GM23338 (cell line): Measurements from ENCODE around the gene USP30. TPM values are rescaled to one million over a fixed set of nuclear protein-coding genes. Genes with fewer than 3 reads are reported as not detected.

Experiments used
- ATAC-seq: fragments of 200-7000 bp; cut with Tn5 transposase; 3 replicates; pipeline ENCODE4 v1.9.1; 2020
- DNase-seq: peaks from one replicate; pipeline ENCODE4 v3.0.0-alpha.2; 2015; ENCODE audit warnings: low spot score
- H2AFZ ChIP-seq: fragments of 200-600 bp; sonication (generic); 2 replicates; pipeline ENCODE4 v1.8.0; 2016; ENCODE audit warnings: antibody characterized with exemption, mild to moderate bottlenecking, moderate library complexity
- H3F3A ChIP-seq: fragments of 200-600 bp; sonication (generic); replicated peaks from 2 replicates; pipeline ENCODE4 v1.8.0; 2017; ENCODE audit warnings: antibody characterized with exemption, mixed run types, low read depth
- H3K27ac ChIP-seq: fragments of 200-600 bp; sonication (generic); 2 replicates; pipeline ENCODE4 v1.6.1; 2016; ENCODE audit warnings: low read depth
- H3K27me3 ChIP-seq: fragments of 200-600 bp; sonication (generic); 2 replicates; pipeline ENCODE4 v1.8.0; 2016; ENCODE audit warnings: mild to moderate bottlenecking, mixed run types, moderate library complexity; ENCODE audit not compliant: insufficient read depth
- H3K36me3 ChIP-seq: fragments of 200-600 bp; sonication (generic); 2 replicates; pipeline ENCODE4 v1.8.0; 2016; ENCODE audit warnings: mild to moderate bottlenecking; ENCODE audit not compliant: insufficient read depth
- H3K4me1 ChIP-seq: fragments of 200-600 bp; sonication (generic); 2 replicates; pipeline ENCODE4 v1.8.0; 2016; ENCODE audit warnings: mild to moderate bottlenecking, moderate library complexity; ENCODE audit not compliant: insufficient read depth
- H3K4me2 ChIP-seq: fragments of 200-600 bp; sonication (generic); 2 replicates; pipeline ENCODE4 v1.7.1; 2017; ENCODE audit warnings: mixed run types
- H3K4me3 ChIP-seq: fragments of 200-600 bp; sonication (generic); 2 replicates; pipeline ENCODE4 v1.6.1; 2016; ENCODE audit warnings: mixed run types
- H3K79me2 ChIP-seq: fragments of 200-600 bp; sonication (generic); replicated peaks from 2 replicates; pipeline ENCODE4 v1.8.0; 2017; ENCODE audit warnings: mild to moderate bottlenecking; ENCODE audit not compliant: insufficient read depth
- H3K9me2 ChIP-seq: fragments of 200-600 bp; sonication (generic); 2 replicates; pipeline ENCODE4 v1.8.0; 2017; ENCODE audit not compliant: insufficient read depth
- H4K20me1 ChIP-seq: fragments of 200-600 bp; sonication (generic); replicated peaks from 2 replicates; pipeline ENCODE4 v1.8.0; 2017; ENCODE audit warnings: mild to moderate bottlenecking; ENCODE audit not compliant: insufficient read depth
- H3K27ac Mint-ChIP-seq: 2 replicates; pipeline ENCODE4 v1.8.0; 2020; ENCODE audit warnings: inconsistent platforms, mild to moderate bottlenecking, moderate library complexity, mixed read lengths
- H3K27me3 Mint-ChIP-seq: 3 replicates; pipeline ENCODE4 v1.8.0; 2022; ENCODE audit warnings: low read depth, mild to moderate bottlenecking, moderate library complexity, mixed read lengths, inconsistent platforms; ENCODE audit not compliant: insufficient read depth, poor library complexity
- H3K36me3 Mint-ChIP-seq: 3 replicates; pipeline ENCODE4 v1.8.0; 2021; ENCODE audit warnings: low read depth, mild to moderate bottlenecking, inconsistent platforms, moderate library complexity, mixed read lengths
- H3K4me1 Mint-ChIP-seq: 3 replicates; pipeline ENCODE4 v1.8.0; 2020; ENCODE audit warnings: mild to moderate bottlenecking, inconsistent platforms, mixed read lengths
- H3K4me3 Mint-ChIP-seq: 3 replicates; pipeline ENCODE4 v1.8.0; 2021; ENCODE audit warnings: moderate library complexity, mild to moderate bottlenecking, inconsistent platforms, mixed read lengths
- H3K9me3 Mint-ChIP-seq: 3 replicates; pipeline ENCODE4 v1.8.0; 2020; ENCODE audit warnings: moderate library complexity, mild to moderate bottlenecking, inconsistent platforms, mixed read lengths
- CREB1 ChIP-seq: fragments of 250-450 bp; sonication (Bioruptor Pico); IDR thresholded peaks from 2 replicates; pipeline ENCODE4 v1.5.0; 2020; ENCODE audit warnings: low read depth, mild to moderate bottlenecking, moderate library complexity
- JUNB ChIP-seq: IDR thresholded peaks from one replicate; pipeline ENCODE4 v1.6.1; 2016; ENCODE audit warnings: antibody characterized with exemption; ENCODE audit not compliant: unreplicated experiment
- POLR2AphosphoS5 ChIP-seq: IDR thresholded peaks from 2 replicates; pipeline ENCODE4 v1.6.1; 2016; ENCODE audit warnings: antibody characterized with exemption, low read depth
- STAT1 ChIP-seq: IDR thresholded peaks from one replicate; pipeline ENCODE4 v1.6.1; 2016; ENCODE audit warnings: antibody characterized with exemption; ENCODE audit not compliant: unreplicated experiment
- ZNF114 ChIP-seq: fragments of 250-450 bp; sonication (Bioruptor Pico); IDR thresholded peaks from 2 replicates; pipeline ENCODE4 v1.5.0; 2020; ENCODE audit warnings: mild to moderate bottlenecking, moderate library complexity
- ZNF331 ChIP-seq: fragments of 250-450 bp; sonication (Bioruptor Pico); IDR thresholded peaks from 2 replicates; pipeline ENCODE4 v1.5.0; 2020; ENCODE audit warnings: low read depth, mild to moderate bottlenecking, moderate library complexity
- polyA plus RNA-seq: library from polyadenylated mRNA; unstranded; fragments of >200 nt; fragmentation: Nextera tagmentation; extraction: Ambion mirVana; gene quantifications from 2 replicates; pipeline ENCODE4 v1.2.1, GENCODE V29; 2016
- total RNA-seq: library from RNA; depleted of rRNA; stranded (reverse); fragments of >200 nt; shearing (Covaris generic); gene quantifications from 2 replicates; pipeline ENCODE4 v1.2.3, GENCODE V29; 2014
- TF ChIP-seq, protein P1 (sequence below): fragments of 250-450 bp; sonication (Bioruptor Pico); IDR thresholded peaks from 2 replicates; pipeline ENCODE4 v1.5.0; 2020; ENCODE audit warnings: mild to moderate bottlenecking, moderate library complexity

The USP30 gene
- total and polyA plus RNA-seq, 2 experiments from 2014 or later = 2.9 to 6.1 TPM

DNA sequence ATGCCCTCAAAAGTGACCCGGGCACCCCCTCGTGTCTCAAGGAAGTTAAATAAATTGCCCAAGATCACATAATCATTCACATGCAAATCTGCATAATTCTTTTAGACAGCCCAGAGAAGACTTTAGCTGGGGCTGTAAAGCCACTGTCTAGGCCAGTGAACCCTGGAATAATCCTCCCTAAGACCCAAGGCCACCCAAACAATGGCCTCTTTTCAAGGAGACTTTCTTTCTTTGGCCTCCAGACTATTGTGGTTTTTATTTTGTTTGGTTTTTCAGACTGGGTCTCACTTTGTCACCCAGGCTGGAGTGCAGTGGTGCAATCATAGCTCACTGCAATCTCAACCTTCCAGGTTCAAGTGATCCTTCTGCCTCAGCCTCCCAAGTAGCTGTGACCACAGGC, 42.1 kb upstream of the USP30 start:
- Mint-ChIP-seq H3K9me3 (no peaks in the 10 kb centered on the region; the same call in 2 of the 3 replicates), H3K36me3 (no peaks in the 10 kb centered on the region)

DNA sequence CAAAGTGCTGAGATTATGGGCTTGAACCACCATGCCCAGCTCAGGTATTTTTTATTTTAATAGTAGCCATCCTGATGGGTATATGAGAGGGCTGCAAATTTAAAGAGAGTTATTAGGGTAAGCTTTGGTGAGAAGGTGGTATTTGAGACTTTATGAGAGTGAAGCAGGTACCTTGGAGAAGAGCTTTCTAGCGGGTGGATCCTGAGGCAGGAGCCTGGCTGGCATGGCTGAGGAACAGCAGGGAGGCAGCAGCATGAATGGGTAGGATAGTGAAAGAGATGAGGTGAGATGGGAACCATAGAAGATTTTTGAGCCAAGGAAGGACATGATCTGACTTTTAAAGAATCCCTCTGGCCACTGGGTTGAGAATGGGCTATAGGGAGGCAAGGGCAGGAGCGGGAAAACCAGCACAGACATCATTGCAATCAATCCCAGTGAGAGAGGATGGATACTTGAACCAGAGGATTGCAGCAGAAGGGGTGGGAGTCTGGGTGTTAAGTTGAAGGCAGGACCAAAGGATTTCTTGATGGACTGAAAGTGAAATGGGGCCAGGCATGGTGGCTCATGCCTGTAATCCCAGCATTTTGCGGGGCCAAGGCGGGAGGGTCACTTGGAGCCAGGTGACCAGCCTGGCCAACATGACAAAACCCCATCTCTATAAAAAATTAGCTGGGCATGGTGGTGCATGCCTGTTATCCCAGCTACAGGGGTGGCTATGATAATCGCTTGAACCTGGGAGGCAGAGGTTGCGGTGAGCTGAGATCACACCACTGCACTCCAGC, 37.2 kb upstream of the USP30 start:
- Mint-ChIP-seq H3K36me3 (no peaks in the 10 kb centered on the region), H3K27ac (no peak overlapping the region), H3K4me1 (peaks cover 4% of the 10 kb centered on the region; the same call in 1 of the 3 replicates), H3K4me3 (no peak overlapping the region), H3K27me3 (peaks cover 1% of the 10 kb centered on the region), H3K9me3 (no peaks in the 10 kb centered on the region)
- H3K36me3 ChIP-seq = no peaks in the 10 kb centered on the region
- no peaks in the 10 kb centered on the region for H3F3A ChIP-seq
- no peaks in the 10 kb centered on the region for H3K4me1 ChIP-seq
- no peak overlapping the region for H3K27ac ChIP-seq
- no peak overlapping the region for H2AFZ ChIP-seq
- no peaks in the 10 kb centered on the region for H4K20me1 ChIP-seq
- H3K79me2 ChIP-seq = no peaks in the 10 kb centered on the region
- no peak overlapping the region for H3K4me2 ChIP-seq
- no peak for DNase-seq
- ATAC-seq = no peak
- H3K4me3 ChIP-seq = no peak overlapping the region
- H3K27me3 ChIP-seq = no peaks in the 10 kb centered on the region
- TF ChIP-seq POLR2AphosphoS5 (no peak), JUNB (no peak), ZNF331 (CRISPR knock-in tag) (no peak), ZNF114 (CRISPR knock-in tag) (no peak), STAT1 (no peak)
- TF ChIP-seq, protein P1, sequence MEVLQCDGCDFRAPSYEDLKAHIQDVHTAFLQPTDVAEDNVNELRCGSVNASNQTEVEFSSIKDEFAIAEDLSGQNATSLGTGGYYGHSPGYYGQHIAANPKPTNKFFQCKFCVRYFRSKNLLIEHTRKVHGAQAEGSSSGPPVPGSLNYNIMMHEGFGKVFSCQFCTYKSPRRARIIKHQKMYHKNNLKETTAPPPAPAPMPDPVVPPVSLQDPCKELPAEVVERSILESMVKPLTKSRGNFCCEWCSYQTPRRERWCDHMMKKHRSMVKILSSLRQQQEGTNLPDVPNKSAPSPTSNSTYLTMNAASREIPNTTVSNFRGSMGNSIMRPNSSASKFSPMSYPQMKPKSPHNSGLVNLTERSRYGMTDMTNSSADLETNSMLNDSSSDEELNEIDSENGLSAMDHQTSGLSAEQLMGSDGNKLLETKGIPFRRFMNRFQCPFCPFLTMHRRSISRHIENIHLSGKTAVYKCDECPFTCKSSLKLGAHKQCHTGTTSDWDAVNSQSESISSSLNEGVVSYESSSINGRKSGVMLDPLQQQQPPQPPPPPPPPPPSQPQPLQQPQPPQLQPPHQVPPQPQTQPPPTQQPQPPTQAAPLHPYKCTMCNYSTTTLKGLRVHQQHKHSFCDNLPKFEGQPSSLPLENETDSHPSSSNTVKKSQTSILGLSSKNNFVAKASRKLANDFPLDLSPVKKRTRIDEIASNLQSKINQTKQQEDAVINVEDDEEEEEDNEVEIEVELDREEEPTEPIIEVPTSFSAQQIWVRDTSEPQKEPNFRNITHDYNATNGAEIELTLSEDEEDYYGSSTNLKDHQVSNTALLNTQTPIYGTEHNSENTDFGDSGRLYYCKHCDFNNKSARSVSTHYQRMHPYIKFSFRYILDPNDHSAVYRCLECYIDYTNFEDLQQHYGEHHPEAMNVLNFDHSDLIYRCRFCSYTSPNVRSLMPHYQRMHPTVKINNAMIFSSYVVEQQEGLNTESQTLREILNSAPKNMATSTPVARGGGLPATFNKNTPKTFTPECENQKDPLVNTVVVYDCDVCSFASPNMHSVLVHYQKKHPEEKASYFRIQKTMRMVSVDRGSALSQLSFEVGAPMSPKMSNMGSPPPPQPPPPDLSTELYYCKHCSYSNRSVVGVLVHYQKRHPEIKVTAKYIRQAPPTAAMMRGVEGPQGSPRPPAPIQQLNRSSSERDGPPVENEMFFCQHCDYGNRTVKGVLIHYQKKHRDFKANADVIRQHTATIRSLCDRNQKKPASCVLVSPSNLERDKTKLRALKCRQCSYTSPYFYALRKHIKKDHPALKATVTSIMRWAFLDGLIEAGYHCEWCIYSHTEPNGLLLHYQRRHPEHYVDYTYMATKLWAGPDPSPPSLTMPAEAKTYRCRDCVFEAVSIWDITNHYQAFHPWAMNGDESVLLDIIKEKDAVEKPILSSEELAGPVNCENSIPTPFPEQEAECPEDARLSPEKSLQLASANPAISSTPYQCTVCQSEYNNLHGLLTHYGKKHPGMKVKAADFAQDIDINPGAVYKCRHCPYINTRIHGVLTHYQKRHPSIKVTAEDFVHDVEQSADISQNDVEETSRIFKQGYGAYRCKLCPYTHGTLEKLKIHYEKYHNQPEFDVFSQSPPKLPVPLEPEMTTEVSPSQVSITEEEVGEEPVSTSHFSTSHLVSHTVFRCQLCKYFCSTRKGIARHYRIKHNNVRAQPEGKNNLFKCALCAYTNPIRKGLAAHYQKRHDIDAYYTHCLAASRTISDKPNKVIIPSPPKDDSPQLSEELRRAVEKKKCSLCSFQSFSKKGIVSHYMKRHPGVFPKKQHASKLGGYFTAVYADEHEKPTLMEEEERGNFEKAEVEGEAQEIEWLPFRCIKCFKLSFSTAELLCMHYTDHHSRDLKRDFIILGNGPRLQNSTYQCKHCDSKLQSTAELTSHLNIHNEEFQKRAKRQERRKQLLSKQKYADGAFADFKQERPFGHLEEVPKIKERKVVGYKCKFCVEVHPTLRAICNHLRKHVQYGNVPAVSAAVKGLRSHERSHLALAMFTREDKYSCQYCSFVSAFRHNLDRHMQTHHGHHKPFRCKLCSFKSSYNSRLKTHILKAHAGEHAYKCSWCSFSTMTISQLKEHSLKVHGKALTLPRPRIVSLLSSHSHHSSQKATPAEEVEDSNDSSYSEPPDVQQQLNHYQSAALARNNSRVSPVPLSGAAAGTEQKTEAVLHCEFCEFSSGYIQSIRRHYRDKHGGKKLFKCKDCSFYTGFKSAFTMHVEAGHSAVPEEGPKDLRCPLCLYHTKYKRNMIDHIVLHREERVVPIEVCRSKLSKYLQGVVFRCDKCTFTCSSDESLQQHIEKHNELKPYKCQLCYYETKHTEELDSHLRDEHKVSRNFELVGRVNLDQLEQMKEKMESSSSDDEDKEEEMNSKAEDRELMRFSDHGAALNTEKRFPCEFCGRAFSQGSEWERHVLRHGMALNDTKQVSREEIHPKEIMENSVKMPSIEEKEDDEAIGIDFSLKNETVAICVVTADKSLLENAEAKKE (CRISPR knock-in tag) = no peak
- H3K9me2 ChIP-seq = peaks cover 3% of the 10 kb centered on the region; the same call in 1 of the 2 replicates

More for the DNA sequence above, 42.1 kb upstream of the USP30 start:
- no peak overlapping the region for H3K27ac ChIP-seq
- peaks cover 3% of the 10 kb centered on the region; the same call in 1 of the 2 replicates for H3K9me2 ChIP-seq
- Mint-ChIP-seq H3K4me3 (no peak overlapping the region), H3K27me3 (peaks cover 4% of the 10 kb centered on the region), H3K27ac (no peak overlapping the region), H3K4me1 (no peaks in the 10 kb centered on the region; the same call in 2 of the 3 replicates)
- DNase-seq (no peak), ATAC-seq (no peak)
- H3K4me3 ChIP-seq = no peak overlapping the region
- H3K4me2 ChIP-seq = no peak overlapping the region
- TF ChIP-seq POLR2AphosphoS5 = no peak
- TF ChIP-seq JUNB = no peak
- TF ChIP-seq CREB1 (CRISPR knock-in tag) = no peak
- no peak for TF ChIP-seq STAT1
- TF ChIP-seq ZNF114 (CRISPR knock-in tag) = no peak
- H3F3A ChIP-seq = no peaks in the 10 kb centered on the region
- H2AFZ ChIP-seq = no peak overlapping the region
- H3K4me1 ChIP-seq = no peaks in the 10 kb centered on the region
- H4K20me1 ChIP-seq = no peaks in the 10 kb centered on the region
- no peaks in the 10 kb centered on the region for H3K36me3 ChIP-seq
- H3K79me2 ChIP-seq = no peaks in the 10 kb centered on the region
- no peaks in the 10 kb centered on the region for H3K27me3 ChIP-seq
